H4 (cell line): ENCODE measurements around the gene KIAA0232. TPM values are rescaled to one million over a fixed set of nuclear protein-coding genes. Genes with fewer than 3 reads are reported as not detected.

Source experiments
- DNase-seq: peaks from one replicate; pipeline ENCODE4 v3.0.0-alpha.2; 2015; ENCODE audit warnings: low spot score
- total RNA-seq: library from RNA; depleted of rRNA; stranded (reverse); fragments of >200 nt; shearing (Covaris generic); gene quantifications from 2 replicates; pipeline ENCODE4 v1.2.3, GENCODE V29; 2014; rRNA removed

The KIAA0232 gene, protein sequence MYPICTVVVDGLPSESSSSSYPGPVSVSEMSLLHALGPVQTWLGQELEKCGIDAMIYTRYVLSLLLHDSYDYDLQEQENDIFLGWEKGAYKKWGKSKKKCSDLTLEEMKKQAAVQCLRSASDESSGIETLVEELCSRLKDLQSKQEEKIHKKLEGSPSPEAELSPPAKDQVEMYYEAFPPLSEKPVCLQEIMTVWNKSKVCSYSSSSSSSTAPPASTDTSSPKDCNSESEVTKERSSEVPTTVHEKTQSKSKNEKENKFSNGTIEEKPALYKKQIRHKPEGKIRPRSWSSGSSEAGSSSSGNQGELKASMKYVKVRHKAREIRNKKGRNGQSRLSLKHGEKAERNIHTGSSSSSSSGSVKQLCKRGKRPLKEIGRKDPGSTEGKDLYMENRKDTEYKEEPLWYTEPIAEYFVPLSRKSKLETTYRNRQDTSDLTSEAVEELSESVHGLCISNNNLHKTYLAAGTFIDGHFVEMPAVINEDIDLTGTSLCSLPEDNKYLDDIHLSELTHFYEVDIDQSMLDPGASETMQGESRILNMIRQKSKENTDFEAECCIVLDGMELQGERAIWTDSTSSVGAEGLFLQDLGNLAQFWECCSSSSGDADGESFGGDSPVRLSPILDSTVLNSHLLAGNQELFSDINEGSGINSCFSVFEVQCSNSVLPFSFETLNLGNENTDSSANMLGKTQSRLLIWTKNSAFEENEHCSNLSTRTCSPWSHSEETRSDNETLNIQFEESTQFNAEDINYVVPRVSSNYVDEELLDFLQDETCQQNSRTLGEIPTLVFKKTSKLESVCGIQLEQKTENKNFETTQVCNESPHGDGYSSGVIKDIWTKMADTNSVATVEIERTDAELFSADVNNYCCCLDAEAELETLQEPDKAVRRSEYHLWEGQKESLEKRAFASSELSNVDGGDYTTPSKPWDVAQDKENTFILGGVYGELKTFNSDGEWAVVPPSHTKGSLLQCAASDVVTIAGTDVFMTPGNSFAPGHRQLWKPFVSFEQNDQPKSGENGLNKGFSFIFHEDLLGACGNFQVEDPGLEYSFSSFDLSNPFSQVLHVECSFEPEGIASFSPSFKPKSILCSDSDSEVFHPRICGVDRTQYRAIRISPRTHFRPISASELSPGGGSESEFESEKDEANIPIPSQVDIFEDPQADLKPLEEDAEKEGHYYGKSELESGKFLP (N-terminal part only)
- total RNA-seq = 15.1 and 24.3 TPM in 2 replicates

GRCh38 chr4:6782147-6782845 is at the start of gene KIAA0232:
KIAA0232 (plus strand) TSS chr4:6782727; CDS start chr4:6824454, 41,727 bp downstream.
- peak; percentile 82 for DNase-seq

- DNase-seq = no peak
These were observed 49.0 kb upstream of the KIAA0232 start for GRCh38 chr4:6733358-6734164.

DNA sequence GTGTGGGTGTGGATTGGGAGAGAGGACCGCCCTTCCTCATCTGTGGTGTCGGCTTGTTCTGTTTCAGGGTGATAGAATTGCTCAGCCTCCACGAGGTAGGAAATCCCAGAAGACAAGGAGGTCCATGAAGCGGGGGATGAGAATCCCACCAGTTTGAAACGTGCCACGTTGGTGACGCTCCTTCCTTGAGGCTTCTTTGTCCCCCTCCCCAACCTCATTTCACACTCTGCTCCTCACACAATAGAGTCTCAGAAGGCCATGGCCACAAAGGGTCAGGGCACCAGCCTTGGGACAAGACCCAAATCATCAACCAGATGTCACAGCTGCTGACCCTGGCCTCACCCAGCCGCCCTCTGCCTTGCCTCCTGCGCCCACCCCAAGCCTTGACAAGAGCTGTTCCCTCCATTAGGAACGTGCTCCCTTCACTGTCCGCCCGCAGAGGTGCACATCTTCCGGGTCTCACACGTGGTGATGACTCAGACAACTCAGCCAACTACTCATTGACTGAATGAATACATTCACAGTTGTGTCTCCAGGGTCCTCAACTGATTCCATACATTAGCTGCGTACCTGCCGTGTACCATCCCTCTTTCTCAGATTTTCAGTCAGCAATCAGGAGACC is 48.3 kb upstream of the KIAA0232 start:
- no peak for DNase-seq

DNA sequence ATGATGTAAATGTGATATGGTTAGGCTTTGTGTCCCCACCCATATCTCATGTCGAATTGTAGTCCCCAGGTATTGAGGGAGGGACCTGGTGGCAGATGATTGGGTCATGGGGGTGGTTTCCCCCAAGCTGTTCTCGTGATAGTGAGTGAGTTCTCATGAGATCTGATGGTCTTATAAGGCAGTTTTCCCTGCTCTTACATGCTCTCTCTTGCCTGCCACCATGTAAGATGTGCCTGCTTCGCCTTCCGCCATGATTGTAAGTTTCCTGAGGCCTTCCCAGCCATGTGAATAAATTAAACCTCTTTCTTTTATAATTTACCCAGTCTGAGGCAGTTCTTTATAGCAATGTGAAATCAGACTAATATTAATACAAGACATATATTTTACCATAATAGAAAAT is 42.6 kb upstream of the KIAA0232 start:
- no peak for DNase-seq

DNA sequence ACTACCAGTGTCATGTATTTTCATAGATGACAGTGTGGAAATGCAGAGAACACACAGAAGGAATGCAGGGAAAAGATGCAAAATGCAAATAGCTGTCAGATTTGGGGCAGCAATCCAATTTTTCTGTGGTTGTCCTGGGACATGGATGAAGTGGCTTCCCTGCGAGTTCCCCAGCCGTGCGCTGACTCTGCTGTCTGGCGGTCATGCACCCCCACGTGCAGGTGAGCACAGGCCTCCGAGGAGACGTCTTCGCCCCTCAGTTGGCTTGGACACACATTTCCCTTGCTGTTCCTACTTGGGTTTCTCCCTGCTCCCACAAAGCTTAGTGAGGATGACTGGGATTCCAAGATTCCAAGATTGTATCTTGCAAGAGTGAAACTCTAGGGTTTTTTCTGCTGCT is 42.2 kb upstream of the KIAA0232 start:
- no peak for DNase-seq

DNA sequence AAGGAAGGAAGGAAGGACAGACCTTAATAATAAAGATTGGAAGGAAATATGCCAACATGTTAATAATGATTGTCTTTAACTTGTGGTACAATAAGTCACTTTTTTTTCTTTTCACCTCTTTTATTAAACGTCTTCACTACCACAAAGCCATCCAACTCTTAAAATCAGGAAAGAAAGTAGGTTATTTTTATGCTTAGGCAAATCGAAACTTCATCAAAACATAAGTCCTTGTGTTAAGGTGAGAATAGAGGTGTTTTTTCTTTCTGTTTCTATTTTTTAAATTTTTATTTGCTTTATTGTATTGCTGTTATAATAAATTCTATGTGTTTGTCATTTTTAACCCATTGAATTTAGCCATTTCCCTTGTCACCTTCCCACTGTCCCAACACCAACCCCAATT is 40.0 kb upstream of the KIAA0232 start:
- DNase-seq = no peak

DNA sequence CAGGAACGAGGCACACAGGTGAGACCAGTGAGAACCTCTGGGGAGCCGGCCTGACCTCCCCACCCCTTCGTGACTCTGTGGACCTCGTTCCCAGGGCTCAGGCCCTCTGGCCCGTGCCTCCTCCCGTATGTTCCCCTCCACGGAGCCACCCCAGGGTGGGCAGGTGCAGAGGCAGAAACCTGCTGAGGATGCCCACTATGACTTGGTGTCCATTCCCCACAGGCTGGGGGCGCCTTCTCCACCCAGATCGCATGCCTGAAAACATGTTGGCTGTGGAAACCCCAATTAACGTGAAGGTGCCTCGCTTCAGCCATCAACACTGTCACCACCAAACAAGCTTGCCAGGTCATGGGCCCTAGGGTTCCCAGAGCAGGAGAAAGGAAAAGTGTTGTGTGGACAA is 39.5 kb upstream of the KIAA0232 start:
- DNase-seq = no peak

DNA sequence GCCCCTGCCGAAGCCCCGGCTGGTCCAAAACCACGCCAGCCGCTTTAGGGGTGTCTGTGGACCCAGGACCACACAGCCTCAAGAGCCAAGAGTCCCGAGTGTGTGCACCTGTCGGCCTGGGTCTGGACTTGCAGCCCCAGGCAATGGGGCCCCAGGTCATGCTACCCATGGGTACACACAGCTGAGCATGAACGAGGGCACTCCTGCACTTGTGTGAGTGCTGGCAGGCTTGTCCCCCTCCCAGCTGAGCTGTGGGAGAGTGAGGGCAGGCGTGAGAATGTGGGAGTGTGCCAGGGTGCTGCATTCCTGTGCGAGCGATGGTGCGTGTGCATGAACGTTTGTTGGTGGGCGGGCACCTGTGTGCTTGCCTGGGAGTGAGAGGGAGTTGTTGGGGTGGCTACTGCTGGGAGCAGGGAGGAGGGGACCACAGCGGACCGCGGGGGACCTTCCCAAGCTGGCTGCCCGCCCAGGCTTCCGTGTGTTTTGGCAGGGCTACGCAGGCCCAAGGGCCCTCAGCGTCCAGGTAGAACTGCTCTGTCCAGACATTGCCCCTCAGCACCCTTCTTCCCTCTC is 35.7 kb upstream of the KIAA0232 start:
- DNase-seq = no peak

DNA sequence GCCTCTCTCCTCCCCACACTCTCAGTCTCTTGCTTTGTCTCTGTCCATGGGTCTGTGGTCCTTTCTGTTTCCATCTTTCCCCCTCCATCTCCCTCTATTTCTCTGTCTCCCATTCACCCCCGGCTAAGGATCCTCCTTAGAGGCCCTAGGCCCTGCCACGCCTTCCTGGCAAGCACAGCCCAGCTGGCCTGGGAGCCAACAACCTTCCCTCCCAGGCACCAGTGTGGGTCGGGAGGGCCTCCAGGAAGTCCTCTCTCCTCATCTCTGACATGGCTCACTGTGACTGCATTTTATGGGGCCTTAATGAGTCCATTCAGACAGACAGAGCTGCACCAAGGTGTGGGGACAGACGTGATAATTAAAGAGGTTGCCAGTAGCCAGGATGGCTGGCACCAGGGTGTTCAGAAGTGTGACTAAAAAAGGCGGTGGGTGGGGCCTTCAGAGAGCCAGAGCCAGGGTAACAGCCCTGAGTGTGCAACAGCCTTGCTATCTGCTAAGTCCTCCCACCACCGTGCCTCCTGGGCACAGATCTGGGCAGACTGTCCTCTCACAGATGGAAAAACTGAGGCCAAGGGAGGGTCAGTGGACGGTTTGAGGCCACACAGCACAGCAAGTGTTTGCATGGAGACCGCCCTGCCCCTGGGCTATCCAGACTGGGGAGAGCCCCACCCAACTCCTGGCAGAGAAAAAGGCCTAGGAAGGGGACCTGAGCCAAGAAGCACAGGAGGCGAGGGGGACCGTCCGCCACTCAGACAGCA is 35.1 kb upstream of the KIAA0232 start:
- DNase-seq = peak; percentile 44

GRCh38 chr4:6748286-6748685 is 34.2 kb upstream of the KIAA0232 start:
- DNase-seq = no peak

GRCh38 chr4:6749340-6750171 is 33.0 kb upstream of the KIAA0232 start:
- peak; percentile 77 for DNase-seq

GRCh38 chr4:6750286-6751221 is 32.0 kb upstream of the KIAA0232 start:
- no peak for DNase-seq

- DNase-seq = peak; percentile 76
These were observed 30.7 kb upstream of the KIAA0232 start for GRCh38 chr4:6751611-6752485.

- no peak for DNase-seq
These were observed 30.1 kb upstream of the KIAA0232 start for GRCh38 chr4:6752486-6752829.

- no peak for DNase-seq
These were observed 29.4 kb upstream of the KIAA0232 start for GRCh38 chr4:6753103-6753560.

DNA sequence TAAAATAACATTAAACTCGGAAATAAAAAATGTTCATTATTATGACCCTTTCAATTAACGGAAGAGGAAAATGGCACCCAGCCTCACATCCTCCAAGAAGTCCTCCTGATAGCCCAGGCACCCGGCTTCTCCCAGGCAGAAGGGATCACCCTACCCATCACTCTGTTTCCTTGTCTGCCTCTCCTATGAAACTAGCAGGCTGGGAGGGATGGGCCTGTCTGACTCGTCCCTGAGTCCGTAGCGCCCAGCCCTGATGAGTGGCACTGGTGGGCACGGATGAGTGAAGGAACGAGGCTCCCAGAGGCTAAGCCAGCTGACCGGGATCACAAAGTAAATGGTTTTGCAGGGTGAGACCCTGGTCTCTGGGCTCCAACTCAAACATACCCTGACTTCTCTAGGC is 28.6 kb upstream of the KIAA0232 start:
- DNase-seq = no peak
